ENCODE measurements around the gene TRIP12. TPM values are rescaled to one million over a fixed set of nuclear protein-coding genes. Genes with fewer than 3 reads are reported as not detected.
"Not testable (repeated sequence)": the region's sequence is repeated elsewhere in the genome, so short reads cannot be mapped to it uniquely, and the experiment has no call there.

The TRIP12 gene
- total RNA-seq, 1 donor from 2014 or later: 191 TPM

DNA sequence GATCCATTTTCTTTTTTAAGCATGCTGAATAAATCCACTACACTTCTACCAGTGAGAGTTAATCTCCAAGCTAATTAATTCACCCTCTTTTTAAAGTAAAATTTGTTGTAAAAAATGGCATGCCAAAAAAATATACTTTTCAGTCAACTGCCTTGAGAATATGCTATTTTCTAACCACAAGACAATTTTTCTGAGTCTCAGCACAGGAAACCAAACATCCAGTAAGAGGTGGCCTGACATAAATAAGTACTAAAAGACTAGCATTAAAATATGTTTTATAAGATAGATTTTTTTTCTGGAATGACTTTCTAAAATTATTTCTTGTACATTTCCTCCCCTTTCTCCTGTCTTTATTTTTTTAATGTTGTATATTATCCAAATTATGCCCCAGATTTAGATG is 3.4 kb upstream of the TRIP12 start:
- peaks cover 4% of the 10 kb centered on the region for H3K4me1 Mint-ChIP-seq (ENCODE audit: unreplicated experiment)
- no peak overlapping the region for H3K4me3 Mint-ChIP-seq
- H3K9me3 Mint-ChIP-seq: no peaks in the 10 kb centered on the region

GRCh38 chr2:229924541-229924940 is 2.7 kb upstream of the TRIP12 start:
- Mint-ChIP-seq H3K4me3 (peak overlapping the region; percentile 32), H3K4me1 (ENCODE audit: unreplicated experiment) (peaks cover 11% of the 10 kb centered on the region), H3K27ac (peak overlapping the region; percentile 55)
- not testable (repeated sequence) for H3K27me3 Mint-ChIP-seq; H3K36me3 Mint-ChIP-seq; H3K9me3 Mint-ChIP-seq; DNase-seq (ENCODE audit: extremely low spot score, unreplicated experiment)

More for the DNA sequence above, 3.4 kb upstream of the TRIP12 start:
- TF ChIP-seq, protein P1, sequence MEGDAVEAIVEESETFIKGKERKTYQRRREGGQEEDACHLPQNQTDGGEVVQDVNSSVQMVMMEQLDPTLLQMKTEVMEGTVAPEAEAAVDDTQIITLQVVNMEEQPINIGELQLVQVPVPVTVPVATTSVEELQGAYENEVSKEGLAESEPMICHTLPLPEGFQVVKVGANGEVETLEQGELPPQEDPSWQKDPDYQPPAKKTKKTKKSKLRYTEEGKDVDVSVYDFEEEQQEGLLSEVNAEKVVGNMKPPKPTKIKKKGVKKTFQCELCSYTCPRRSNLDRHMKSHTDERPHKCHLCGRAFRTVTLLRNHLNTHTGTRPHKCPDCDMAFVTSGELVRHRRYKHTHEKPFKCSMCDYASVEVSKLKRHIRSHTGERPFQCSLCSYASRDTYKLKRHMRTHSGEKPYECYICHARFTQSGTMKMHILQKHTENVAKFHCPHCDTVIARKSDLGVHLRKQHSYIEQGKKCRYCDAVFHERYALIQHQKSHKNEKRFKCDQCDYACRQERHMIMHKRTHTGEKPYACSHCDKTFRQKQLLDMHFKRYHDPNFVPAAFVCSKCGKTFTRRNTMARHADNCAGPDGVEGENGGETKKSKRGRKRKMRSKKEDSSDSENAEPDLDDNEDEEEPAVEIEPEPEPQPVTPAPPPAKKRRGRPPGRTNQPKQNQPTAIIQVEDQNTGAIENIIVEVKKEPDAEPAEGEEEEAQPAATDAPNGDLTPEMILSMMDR (conservative IDR thresholded peaks at IDR 0.05): no peak
- Mint-ChIP-seq H3K27ac (peak overlapping the region; percentile 13), H3K27me3 (no peaks in the 10 kb centered on the region), H3K36me3 (peaks cover 3% of the 10 kb centered on the region)
- DNase-seq (ENCODE audit: extremely low spot score, unreplicated experiment): no peak

GRCh38 chr2:229922449-229923386 is 909 bp upstream of the TRIP12 start, which contains the start of gene FBXO36:
Gene FBXO36, plus strand, starts transcription at chr2:229922503. Its CDS starts 11 bp downstream, at chr2:229922514.
- H3K27ac Mint-ChIP-seq: peak within 1 kb of the TSS; percentile 100
- no peaks in the 10 kb centered on the region for H3K9me3 Mint-ChIP-seq
- H3K27me3 Mint-ChIP-seq: no peaks in the 10 kb centered on the region
- TF ChIP-seq, protein P1 (conservative IDR thresholded peaks at IDR 0.05): no peak
- peaks cover 7% of the 10 kb centered on the region for H3K36me3 Mint-ChIP-seq
- peak; percentile 76 for DNase-seq (ENCODE audit: extremely low spot score, unreplicated experiment)
- peaks cover 15% of the 10 kb centered on the region for H3K4me1 Mint-ChIP-seq (ENCODE audit: unreplicated experiment)
- peak within 1 kb of the TSS; percentile 99 for H3K4me3 Mint-ChIP-seq

- peak; percentile 71 for DNase-seq (ENCODE audit: extremely low spot score, unreplicated experiment)
- peak overlapping the region; percentile 98 for H3K27ac Mint-ChIP-seq
- no peaks in the 10 kb centered on the region for H3K9me3 Mint-ChIP-seq
- no peaks in the 10 kb centered on the region for H3K27me3 Mint-ChIP-seq
- H3K4me1 Mint-ChIP-seq (ENCODE audit: unreplicated experiment): peaks cover 19% of the 10 kb centered on the region
- H3K4me3 Mint-ChIP-seq: peak overlapping the region; percentile 91
- H3K36me3 Mint-ChIP-seq: peaks cover 8% of the 10 kb centered on the region
- TF ChIP-seq, protein P1 (conservative IDR thresholded peaks at IDR 0.05): no peak
These were observed 513 bp downstream of the TRIP12 start for GRCh38 chr2:229921101-229921891.

DNA sequence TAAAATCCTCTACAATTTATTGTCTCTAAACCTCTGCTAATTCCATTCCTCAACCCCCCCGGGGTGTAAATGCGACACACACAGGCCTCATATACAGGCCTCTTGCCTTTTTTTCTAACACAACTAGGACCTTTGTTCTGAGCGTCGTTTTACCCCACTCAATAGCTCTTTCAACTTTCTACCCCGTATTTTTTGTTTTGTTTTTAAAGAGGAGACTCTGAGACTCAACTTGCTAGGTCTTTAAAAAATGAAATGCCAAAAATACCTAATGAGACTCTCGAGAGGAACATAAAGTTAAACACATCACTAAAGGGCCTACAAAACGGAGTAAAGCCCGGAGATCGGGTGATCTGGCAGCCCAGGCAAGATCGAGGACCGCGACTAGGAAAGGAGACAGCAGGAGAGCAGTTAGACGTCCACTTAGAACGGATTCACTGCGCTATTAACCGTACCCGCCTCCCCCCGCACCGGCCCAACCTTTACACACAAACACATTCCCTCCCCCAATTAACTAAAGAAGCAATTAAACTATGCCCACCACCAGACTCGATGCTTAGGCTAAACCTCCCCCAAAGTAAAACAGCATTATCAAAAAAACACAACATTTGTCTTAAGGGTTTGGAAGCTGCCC is 1.7 kb downstream of the TRIP12 start:
- H3K4me1 Mint-ChIP-seq (ENCODE audit: unreplicated experiment): peaks cover 19% of the 10 kb centered on the region
- no peaks in the 10 kb centered on the region for H3K9me3 Mint-ChIP-seq
- peaks cover 8% of the 10 kb centered on the region for H3K36me3 Mint-ChIP-seq

More for the DNA sequence above, 1.7 kb downstream of the TRIP12 start:
- Mint-ChIP-seq H3K27ac (peak overlapping the region; percentile 98), H3K27me3 (no peaks in the 10 kb centered on the region), H3K4me3 (peak overlapping the region; percentile 91)
- TF ChIP-seq, protein P1 (conservative IDR thresholded peaks at IDR 0.05): no peak
- DNase-seq (ENCODE audit: extremely low spot score, unreplicated experiment): no peak
